HEK293 (cell line): ENCODE results near the gene GMPPA.

Experiments
- CTCF ChIA-PET: fragments of 350-600 bp; formaldehyde crosslinking; extraction: SDS; loops from one replicate; lab custom pipeline; 2021; ENCODE audit warnings: antibody characterized with exemption; lab: Yijun Ruan, JAX
- POLR2A ChIA-PET: fragments of 300-600 bp; formaldehyde crosslinking; extraction: SDS; loops from one replicate; lab custom pipeline; 2020; ENCODE audit warnings: antibody characterized with exemption, inconsistent platforms; lab: Yijun Ruan, JAX
- H3K27ac ChIP-seq: fragments of 200-500 bp; sonication (Bioruptor generic); 2 replicates; pipeline ENCODE4 v1.5.1; 2014; ENCODE audit warnings: low read depth, low read length, control low read depth, inconsistent platforms; ENCODE audit errors: extremely low read depth
- H3K36me3 ChIP-seq, 2 experiments: fragments of 200-500 bp in 1 of 2; sonication (Bioruptor generic) in 1 of 2; 1 replicate in 1 of 2; 2 replicates in 1 of 2; pipeline ENCODE4 v1.5.1; 2014 to 2017; ENCODE audit warnings: inconsistent platforms in 2 of 2, low read length in 2 of 2; ENCODE audit not compliant: control insufficient read depth in 2 of 2, insufficient read depth in 1 of 2
- H3K4me1 ChIP-seq: fragments of 200-500 bp; sonication (Bioruptor generic); 2 replicates; pipeline ENCODE4 v1.5.1; 2014; ENCODE audit warnings: mild to moderate bottlenecking, low read length, inconsistent platforms; ENCODE audit not compliant: control insufficient read depth, insufficient read depth
- H3K4me3 ChIP-seq: 2 replicates; pipeline ENCODE4 v1.5.1; 2011; ENCODE audit warnings: low read depth, mild to moderate bottlenecking, control low read depth, low read length, moderate library complexity
- H3K9me3 ChIP-seq: fragments of 200-500 bp; sonication (Bioruptor generic); 2 replicates; pipeline ENCODE4 v1.5.1; 2014; ENCODE audit warnings: low read depth, low read length, inconsistent platforms; ENCODE audit not compliant: control insufficient read depth, insufficient read depth
- GLIS2 ChIP-seq: fragments of 450-650 bp; formaldehyde crosslinking; IDR thresholded peaks from 2 replicates; pipeline ENCODE4 v1.5.1; 2016; ENCODE audit warnings: missing biosample characterization, missing genetic modification characterization
- IKZF3 ChIP-seq: fragments of 450-650 bp; IDR thresholded peaks from 2 replicates; pipeline ENCODE4 v1.5.0; 2018; ENCODE audit warnings: missing biosample characterization, mild to moderate bottlenecking, missing genetic modification characterization, moderate library complexity
- SETDB1 ChIP-seq: IDR thresholded peaks from one replicate; pipeline ENCODE4 v1.6.1; 2017; ENCODE audit warnings: mild to moderate bottlenecking, low read length, moderate library complexity, mixed read lengths; ENCODE audit not compliant: insufficient read length
- WT1 ChIP-seq: fragments of 450-650 bp; formaldehyde crosslinking; IDR thresholded peaks from 2 replicates; pipeline ENCODE4 v1.5.1; 2016; ENCODE audit warnings: missing biosample characterization, missing genetic modification characterization
- ZBTB26 ChIP-seq: fragments of 450-650 bp; formaldehyde crosslinking; optimal IDR thresholded peaks from 2 replicates; pipeline ENCODE3; 2016; ENCODE audit warnings: missing biosample characterization, mild to moderate bottlenecking, missing genetic modification characterization
- ZNF138 ChIP-seq: fragments of 450-650 bp; formaldehyde crosslinking; IDR thresholded peaks from 2 replicates; pipeline ENCODE4 v1.5.1; 2016; ENCODE audit warnings: missing biosample characterization, missing genetic modification characterization, borderline replicate concordance
- ZNF16 ChIP-seq: fragments of 450-650 bp; formaldehyde crosslinking; IDR thresholded peaks from 2 replicates; pipeline ENCODE4 v1.5.1; 2016; ENCODE audit warnings: low read depth, missing biosample characterization, missing genetic modification characterization
- ZNF24 ChIP-seq: fragments of 450-650 bp; formaldehyde crosslinking; IDR thresholded peaks from 2 replicates; pipeline ENCODE4 v1.5.1; 2016; ENCODE audit warnings: missing biosample characterization, missing genetic modification characterization
- ZNF266 ChIP-seq: fragments of 450-650 bp; formaldehyde crosslinking; IDR thresholded peaks from 2 replicates; pipeline ENCODE4 v1.5.1; 2016; ENCODE audit warnings: missing biosample characterization, missing genetic modification characterization, low read depth
- ZNF280D ChIP-seq: fragments of 450-650 bp; formaldehyde crosslinking; IDR thresholded peaks from 2 replicates; pipeline ENCODE4 v1.5.1; 2016; ENCODE audit warnings: missing biosample characterization, missing genetic modification characterization
- ZNF302 ChIP-seq: fragments of 450-650 bp; formaldehyde crosslinking; IDR thresholded peaks from 2 replicates; pipeline ENCODE4 v1.5.1; 2016; ENCODE audit warnings: missing biosample characterization, missing genetic modification characterization, low read depth
- ZNF660 ChIP-seq: fragments of 450-650 bp; IDR thresholded peaks from 2 replicates; pipeline ENCODE4 v1.5.1; 2018; ENCODE audit warnings: missing biosample characterization, mild to moderate bottlenecking, missing genetic modification characterization
- ZNF843 ChIP-seq: fragments of 450-650 bp; formaldehyde crosslinking; IDR thresholded peaks from 2 replicates; pipeline ENCODE4 v1.5.1; 2016; ENCODE audit warnings: missing biosample characterization, missing genetic modification characterization
- ZSCAN4 ChIP-seq: fragments of 450-650 bp; formaldehyde crosslinking; IDR thresholded peaks from 2 replicates; pipeline ENCODE4 v1.5.1; 2017; ENCODE audit warnings: missing biosample characterization, missing genetic modification characterization

GMPPA gene

GRCh38 chr2:219464286-219465032 is 34.2 kb upstream of the GMPPA start (continued):
- TF ChIP-seq ZNF302 (tag by site-specific recombination): no peak
- TF ChIP-seq GLIS2 (tag by site-specific recombination): no peak
- no peak for TF ChIP-seq ZNF280D (tag by site-specific recombination)
- no peak for TF ChIP-seq IKZF3 (tag by site-specific recombination)
- TF ChIP-seq ZNF843 (tag by site-specific recombination): no peak

GRCh38 chr2:219465659-219466561 is 32.8 kb upstream of the GMPPA start:
- no peak overlapping the region for H3K27ac ChIP-seq
- peaks cover 0 to 52% of the 10 kb centered on the region in 2 experiments; a peak in 2 of 3 replicates for H3K36me3 ChIP-seq
- TF ChIP-seq ZNF660 (no peak), ZNF24 (tag by site-specific recombination) (no peak), ZNF138 (tag by site-specific recombination) (no peak), ZBTB26 (tag by site-specific recombination) (peak; percentile 17), ZNF16 (tag by site-specific recombination) (no peak), SETDB1 (no peak), ZNF266 (no peak), ZSCAN4 (tag by site-specific recombination) (peak; percentile 85), WT1 (tag by site-specific recombination) (no peak)
- no peak overlapping the region for H3K4me3 ChIP-seq
- H3K9me3 ChIP-seq: no peaks in the 10 kb centered on the region
- ChIA-PET POLR2A (interaction anchor here (0.5 kb wide), 1 partner anchor 86 kb away, joined by 3 read pairs; no protein-coding TSS in a partner anchor), CTCF (interaction anchor here (2.5 kb wide), 1 partner anchor 10 kb away, joined by 11 read pairs; no protein-coding TSS in a partner anchor)
- H3K4me1 ChIP-seq: no peaks in the 10 kb centered on the region
